Stimulated activated CD4-positive, alpha-beta T cell treated with anti-CD3 and anti-CD28 coated beads, Interleukin-15, amount 100 ng/mL, for 24 hours (primary cell): ENCODE data around the gene P3H2.
"Not testable (repeated sequence)": the region's sequence is repeated elsewhere in the genome, so short reads cannot be mapped to it uniquely, and the experiment has no call there.

Experiments used
- DNase-seq: peaks from one replicate; pipeline ENCODE4 v3.0.0-alpha.2; 2020

P3H2 gene

DNA sequence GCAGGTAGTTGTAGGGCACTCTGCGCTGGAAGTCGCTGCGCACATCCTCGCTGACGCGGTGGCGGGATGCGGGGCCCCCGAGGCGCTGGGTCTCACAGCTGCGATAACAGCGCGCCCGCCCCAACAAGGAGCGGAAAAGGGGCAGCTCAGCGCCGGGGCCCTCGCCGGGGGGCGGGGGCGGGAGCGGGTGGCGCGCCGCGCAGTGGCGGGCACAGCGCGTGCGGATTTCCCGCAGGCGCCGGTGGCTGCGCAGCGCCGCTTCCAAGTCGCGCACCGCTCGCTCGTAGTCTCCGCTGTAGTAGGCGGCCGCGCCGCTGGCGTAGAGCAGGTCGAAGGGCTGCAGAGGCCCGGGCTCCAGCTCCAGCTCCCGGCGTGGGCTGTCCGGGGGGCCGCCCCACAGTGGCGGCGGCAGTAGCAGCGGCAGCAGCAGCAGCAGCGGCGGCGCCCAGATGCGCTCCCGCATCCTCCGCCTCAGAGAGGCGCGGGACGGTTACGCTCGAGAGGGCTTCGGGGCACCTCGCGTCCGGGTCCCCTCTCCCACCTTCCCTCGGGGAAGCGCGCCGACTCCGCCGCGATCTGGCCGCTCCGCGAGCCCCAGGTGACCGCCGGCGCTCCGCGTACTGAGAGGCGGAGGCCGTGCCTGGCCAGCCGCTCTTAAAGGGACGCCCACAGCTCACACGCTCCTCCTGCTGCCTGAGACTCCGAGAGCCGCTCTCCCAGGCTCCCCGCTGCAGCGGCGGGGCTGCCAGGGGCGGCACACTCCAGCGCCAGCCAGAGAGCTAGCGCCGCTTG is at the start of gene P3H2:
Gene P3H2, minus strand, starts transcription at position 629 of the 792 bp plus-strand sequence. Its CDS starts 166 bp downstream, at position 463.
- peak; percentile 59 for DNase-seq

DNA sequence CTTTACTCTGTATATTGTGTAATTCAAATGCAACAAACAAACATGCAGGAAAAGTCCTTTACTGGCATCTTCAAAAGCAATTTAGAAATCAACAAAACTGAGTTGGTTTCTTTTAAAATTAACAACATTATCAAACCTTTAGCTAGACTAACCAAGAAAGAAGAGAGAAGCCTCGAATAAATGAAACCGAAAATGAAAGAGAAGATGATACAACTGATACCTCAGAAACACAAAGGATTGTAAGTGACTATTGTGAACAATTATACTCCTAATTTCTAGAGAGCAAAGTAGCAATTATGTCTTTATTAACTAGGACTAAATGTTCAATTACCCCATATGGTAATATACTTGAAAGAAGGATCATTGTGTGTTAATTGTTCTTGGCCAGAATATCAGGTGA is 49.2 kb upstream of the P3H2 start:
- no peak for DNase-seq

DNA sequence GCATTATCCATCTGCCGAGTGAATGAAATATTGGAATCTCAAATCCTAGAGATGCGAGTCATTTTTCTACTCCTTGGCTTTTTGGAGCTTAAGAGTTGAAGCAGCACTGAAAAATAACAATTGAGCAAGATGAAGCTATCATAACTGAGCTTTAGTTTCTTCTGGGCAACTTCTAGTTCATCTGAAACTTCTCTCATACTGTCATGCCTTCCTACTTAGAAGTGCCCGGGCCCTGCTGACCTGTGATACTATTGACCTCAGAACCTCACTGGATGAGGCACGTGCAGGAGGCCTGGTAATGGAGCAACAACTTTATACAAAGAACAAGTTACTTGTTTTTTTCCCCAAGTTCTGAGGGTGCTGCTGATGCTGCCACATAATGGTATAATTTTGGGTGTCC is 48.5 kb upstream of the P3H2 start:
- DNase-seq, result no peak

- DNase-seq, result no peak
Observed at GRCh38 chr3:190167936-190168680, 47.4 kb upstream of the P3H2 start.

- DNase-seq, result no peak
Observed at GRCh38 chr3:190166948-190167347, 46.3 kb upstream of the P3H2 start.

GRCh38 chr3:190165253-190165652 is 44.6 kb upstream of the P3H2 start:
- DNase-seq, result no peak

- not testable (repeated sequence) for DNase-seq
Observed at GRCh38 chr3:190162013-190162412, 41.3 kb upstream of the P3H2 start.

DNA sequence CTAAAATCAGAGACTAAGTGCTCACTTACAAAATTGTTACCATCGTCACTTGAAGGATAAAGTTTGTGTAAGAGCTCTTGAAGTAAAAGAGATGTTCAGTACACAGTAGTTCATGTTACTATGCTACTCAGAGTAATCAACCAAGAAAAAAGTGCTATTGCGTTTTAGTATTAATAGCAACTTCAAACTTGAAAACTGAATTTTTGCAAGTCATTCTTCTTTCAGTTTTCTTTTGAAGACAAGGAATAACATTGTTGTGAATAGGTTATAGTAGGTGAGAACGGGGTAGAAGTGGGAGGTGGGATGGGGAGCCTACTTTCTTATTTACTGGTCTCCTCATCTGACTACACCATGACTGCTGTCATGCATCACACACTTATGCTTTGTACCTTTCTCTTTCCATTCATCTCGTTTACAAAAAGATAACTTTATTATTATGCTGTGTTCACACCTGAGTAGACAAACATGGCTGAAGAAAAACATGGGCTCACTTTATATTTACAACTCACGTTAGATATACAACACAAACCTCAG is 39.3 kb upstream of the P3H2 start:
- DNase-seq, result no peak

DNA sequence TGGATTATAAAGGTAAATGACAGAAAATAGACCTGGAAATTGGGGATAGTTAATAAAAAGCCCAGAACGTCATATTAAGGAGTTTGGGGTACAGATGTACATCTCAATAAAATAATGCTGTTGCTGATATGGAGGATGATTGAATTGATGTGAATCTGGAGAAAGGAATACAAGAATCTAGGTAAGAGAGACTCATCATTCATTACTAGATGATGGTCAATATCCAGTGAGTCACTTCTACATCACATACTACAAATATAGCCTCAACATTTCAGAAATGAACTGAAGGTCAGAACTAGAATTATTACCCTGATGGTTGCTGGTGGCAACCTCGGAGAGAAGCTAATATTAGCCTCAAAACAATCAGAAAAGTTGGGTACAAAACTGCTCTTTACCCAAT is 37.6 kb upstream of the P3H2 start:
- DNase-seq, result no peak

DNA sequence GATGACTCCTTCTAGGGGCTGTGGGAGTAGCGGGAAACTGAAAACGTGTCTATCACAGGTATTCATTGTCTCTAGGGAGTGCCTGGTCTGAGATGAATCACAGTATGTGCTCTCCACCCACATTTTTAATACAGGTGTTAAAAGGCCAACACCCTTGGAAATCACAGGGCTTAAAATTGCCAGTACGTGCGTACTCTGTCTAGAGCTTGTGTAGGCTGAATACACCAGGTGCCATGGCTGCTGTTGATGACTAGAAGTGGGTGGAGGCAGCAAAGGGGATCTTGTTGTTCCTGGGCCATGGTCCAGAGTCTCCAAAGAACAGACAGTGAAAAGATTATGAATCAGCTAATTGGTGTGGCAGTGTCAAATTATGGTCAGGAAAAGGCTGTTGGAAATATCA is 35.1 kb upstream of the P3H2 start:
- no peak for DNase-seq

DNA sequence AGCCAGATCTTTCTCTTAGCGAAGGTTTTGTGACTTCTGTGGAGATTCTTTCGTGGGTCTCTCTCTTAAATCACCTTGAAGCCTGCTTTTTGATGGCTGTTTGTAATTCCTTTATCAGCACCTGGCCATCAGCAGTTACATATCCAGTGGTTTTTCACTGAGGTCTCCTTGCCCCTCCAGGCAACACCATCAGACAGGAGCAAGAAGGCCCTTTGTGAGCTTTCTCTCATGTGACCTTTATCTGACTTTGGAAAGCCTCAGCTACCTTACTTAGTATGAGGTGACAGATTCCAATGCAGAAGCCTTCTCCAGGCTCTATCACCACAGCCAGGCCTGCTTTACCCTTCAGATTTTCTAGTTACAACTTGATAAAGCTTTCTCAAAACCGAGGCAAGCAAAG is 30.0 kb upstream of the P3H2 start:
- no peak for DNase-seq

DNA sequence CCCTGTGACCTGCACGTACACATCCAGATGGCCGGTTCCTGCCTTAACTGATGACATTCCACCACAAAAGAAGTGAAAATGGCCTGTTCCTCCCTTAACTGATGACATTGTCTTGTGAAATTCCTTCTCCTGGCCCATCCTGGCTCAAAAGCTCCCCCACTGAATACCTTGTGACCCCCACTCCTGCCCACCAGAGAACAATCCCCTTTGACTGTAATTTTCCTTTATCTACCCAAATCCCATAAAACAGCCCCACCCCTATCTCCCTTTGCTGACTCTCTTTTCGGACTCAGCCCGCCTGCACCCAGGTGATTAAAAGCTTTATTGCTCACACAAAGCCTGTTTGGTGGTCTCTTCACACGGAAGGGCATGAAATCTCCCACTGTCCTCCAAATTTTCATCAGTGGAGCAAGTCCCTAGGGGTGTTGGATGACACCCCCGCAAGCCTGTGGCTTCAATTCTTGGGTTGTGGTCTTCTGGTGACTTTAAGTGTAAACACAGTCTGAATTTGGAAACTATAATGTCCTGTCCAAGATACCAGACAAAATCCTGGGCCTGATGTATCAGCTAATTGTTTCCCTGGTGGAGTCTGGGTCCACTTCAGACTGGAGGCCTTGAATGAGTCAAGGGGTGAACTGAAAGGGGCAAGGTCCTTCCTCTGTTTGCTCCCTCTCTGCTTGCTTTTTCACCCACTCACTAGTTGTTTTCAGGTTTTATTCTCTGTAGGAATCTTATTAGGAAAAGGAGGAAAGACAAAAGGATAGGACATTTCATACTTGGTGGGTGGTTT is 29.3 kb upstream of the P3H2 start:
- not testable (repeated sequence) for DNase-seq

- DNase-seq, result not testable (repeated sequence)
Observed at GRCh38 chr3:190144793-190145192, 24.1 kb upstream of the P3H2 start.

DNA sequence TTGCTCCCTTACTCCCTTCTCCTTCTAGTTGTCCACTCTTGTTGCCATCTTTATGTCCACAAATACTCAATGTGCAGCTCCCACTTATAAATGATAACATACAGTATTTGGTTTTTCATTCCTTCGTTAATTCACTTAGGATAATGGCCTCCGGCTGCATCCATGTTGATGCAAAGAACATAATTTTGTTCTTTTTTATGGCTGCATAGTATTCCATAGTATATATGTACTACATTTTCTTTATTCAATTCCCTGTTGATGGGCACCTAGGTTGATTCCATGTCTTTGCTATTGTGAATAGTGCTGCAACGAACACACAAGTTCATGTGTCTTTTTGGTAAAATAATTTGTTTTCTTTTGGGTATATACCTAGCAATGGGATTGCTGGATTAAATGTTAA is 21.3 kb upstream of the P3H2 start:
- no peak for DNase-seq

- no peak for DNase-seq
Observed at GRCh38 chr3:190139365-190139764, 18.7 kb upstream of the P3H2 start.

DNA sequence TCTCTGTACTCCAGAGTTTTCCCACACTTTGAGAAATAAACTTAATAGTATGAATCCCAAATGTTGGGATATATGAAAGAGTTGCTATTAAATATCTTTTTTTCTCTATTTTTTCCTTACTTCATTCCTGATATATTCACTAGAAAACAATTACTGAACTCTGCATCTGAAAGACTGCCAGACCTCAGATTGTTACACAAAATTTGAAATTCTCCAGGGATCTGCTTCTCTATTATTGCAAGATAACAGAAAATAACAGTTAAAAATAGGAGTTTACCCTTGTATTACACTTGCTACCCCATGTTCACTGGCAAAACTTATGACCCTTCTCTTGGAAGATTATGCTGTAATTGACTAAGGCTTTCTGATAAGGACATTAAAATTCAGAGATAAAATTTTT is 11.7 kb upstream of the P3H2 start:
- no peak for DNase-seq

DNA sequence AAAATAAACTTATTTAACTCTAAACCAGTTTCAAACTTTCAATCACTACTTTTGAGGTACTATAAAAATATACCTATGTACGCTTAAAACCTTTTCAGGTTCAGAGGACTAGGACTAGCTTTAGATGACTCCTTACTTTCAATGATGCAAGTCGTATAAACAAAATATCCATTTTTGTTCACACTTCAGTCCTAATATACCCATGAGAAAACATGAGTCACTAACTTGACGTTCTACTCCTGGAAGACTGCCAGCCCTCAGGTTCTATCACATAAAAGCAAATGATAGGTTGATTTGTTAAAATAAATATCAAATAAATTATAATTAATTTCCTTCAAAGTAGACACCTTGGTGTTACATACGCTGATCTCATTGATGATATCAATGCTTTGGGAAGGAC is 10.6 kb upstream of the P3H2 start:
- no peak for DNase-seq

- DNase-seq, result no peak
Observed at GRCh38 chr3:190130696-190131095, 10.0 kb upstream of the P3H2 start.

GRCh38 chr3:190130037-190130436 is 9.3 kb upstream of the P3H2 start:
- DNase-seq, result no peak

DNA sequence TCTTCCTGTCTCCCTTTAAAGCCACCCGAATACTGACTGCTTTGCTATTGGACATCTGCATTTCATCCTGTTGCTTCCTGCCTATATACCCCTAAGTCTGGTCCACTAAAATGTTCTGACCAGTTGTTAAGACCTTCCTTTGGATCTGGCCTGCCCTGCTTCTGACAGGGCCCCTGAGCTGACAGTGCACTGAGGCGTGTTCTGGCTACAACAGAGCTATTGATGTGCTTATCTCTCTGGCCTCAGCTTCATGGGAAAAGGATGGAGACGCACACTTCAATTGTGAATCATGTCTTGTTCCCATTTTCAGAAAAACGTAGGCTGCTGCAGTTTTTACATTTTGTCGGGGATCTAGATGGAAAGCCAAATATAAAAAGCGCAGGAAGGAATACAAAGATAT is 7.1 kb upstream of the P3H2 start:
- no peak for DNase-seq

- no peak for DNase-seq
Observed at GRCh38 chr3:190127195-190127594, 6.5 kb upstream of the P3H2 start.

DNA sequence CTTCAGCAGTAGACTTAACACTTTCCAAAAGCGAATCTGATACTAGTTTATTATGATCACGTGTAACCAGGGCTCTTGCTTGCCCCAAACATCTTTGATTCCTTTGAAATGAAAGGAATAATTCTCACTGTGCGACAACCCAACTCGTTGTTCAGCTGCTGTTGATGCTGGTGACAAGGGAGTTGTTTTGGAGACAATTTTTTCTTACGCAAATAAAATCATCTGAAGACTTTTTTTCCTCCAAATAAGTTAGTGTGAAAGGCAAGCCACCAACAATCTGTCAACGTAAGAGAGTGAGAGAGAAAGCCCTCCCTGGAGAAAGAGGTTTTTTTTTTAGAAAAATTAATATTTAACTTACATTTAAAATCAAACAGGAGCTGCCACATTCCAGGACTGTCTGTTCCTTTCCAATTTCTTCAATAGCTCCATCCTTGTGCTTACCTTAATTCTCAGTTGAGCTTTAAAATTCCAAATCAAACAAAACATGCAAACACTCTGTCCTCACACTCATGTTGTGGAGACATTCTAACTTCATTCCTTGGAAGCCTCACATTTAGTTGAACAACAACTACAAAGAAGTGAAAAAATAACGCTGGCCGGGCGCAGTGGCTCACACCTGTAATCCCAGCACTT is 4.9 kb upstream of the P3H2 start:
- no peak for DNase-seq

DNA sequence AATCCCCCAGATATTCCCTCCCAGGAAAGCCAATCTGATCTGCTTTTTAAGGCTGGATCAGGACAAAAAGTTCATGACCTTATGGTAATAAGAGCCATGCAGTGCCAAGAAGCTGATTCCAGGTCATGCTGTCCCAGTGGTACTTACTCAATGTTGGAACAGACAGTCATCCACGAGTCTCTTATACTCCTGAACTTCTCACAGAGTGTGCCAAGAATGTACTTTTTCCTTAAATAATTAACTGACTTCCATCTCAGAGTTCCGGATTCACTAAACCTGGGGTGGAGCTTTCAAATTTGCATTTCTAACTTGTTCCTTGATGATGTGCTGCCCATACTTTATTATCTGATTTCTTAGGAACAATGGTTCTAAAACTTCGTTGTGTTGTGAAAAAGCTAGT is 3.4 kb upstream of the P3H2 start:
- DNase-seq, result no peak
